Lower leg skin (tissue), 4 donors: ENCODE results near the gene HSD11B2. TPM values are rescaled to one million over a fixed set of nuclear protein-coding genes. Genes with fewer than 3 reads are reported as not detected.
A peak's percentile ranks its signal among the peaks of the same experiment; 100 is the strongest.

Experiments used
- DNase-seq, 2 donors: peaks; one replicate each; pipeline ENCODE4 v3.0.0-alpha.2; 2019; ENCODE audit warnings: low spot score in 2 of 2
- H3K4me3 ChIP-seq: fragments of 200-600 bp; sonication (generic); 2 replicates; pipeline ENCODE4 v1.5.1; 2017; ENCODE audit warnings: mild to moderate bottlenecking, low read depth; ENCODE audit not compliant: poor library complexity, severe bottlenecking
- POLR2A ChIP-seq, 2 donors: fragments of 450-650 bp; IDR thresholded peaks; one replicate each; pipeline ENCODE4 v1.6.1; 2016 to 2017; ENCODE audit warnings: antibody characterized with exemption in 2 of 2, mild to moderate bottlenecking in 1 of 2, moderate library complexity in 1 of 2
- WGBS, 2 donors: methylation state at CpG; one replicate each; pipeline ENCODE4 v1.1.5; 2018; 5-methylcytosine and 5-hydroxymethylcytosine counted together
- intact Hi-C: fragments of 100-400 bp; cut with DNase I; formaldehyde crosslinking; loops from one replicate; pipeline ENCODE4 v1.15.0; 2023; ENCODE audit warnings: low total_unique reads
- total RNA-seq, 4 donors: library from RNA; depleted of rRNA; stranded (reverse); fragments of >200 nt; gene quantifications; one replicate each; pipeline ENCODE4 v1.1.0, GENCODE V29; 2016
- TF ChIP-seq, protein P1 (sequence below), 3 donors: fragments of 450-650 bp; IDR thresholded peaks; one replicate each; pipeline ENCODE4 v1.5.1; 2016; ENCODE audit warnings: antibody characterized with exemption in 3 of 3, mild to moderate bottlenecking in 3 of 3, moderate library complexity in 2 of 3

The HSD11B2 gene
- total RNA-seq, 4 donors from 2014 or later: 63.2 to 121 (median 80.8) TPM

DNA sequence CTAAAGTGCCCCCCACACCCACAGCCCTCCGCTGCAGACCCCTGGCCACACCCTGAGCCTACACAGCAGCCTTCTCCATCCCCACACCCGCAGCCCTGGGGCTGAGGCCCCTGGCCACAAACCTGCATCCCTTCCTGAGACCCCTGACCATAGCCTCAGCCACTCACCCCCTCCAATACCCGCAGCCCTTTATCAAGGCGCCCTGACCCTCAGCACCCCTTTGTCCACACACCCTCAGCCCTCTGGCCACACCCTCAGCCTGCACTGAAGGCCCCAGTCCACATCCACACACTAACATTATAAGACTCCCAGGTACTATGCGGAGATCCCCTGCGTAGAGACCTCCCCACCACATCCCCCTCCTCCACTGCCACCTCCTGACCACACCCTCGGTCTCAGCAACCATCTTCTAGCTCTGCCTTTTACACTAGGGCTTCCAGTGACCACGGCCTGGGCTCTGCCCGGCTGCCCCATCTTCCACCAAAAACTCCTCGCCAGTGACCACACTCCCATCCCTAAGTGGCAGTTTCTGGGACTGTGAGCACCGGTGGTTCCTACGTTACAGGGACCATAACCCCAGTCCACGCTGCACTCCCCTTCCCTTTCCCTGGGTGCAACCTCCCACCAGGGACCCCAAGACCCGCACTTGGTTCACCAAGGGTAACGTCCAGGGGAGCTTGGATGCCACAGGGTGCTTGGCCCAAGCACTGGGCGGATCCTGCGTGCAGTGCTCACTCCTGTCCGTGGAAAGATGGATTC, 38.4 kb upstream of the HSD11B2 start:
- TF ChIP-seq, protein P1, sequence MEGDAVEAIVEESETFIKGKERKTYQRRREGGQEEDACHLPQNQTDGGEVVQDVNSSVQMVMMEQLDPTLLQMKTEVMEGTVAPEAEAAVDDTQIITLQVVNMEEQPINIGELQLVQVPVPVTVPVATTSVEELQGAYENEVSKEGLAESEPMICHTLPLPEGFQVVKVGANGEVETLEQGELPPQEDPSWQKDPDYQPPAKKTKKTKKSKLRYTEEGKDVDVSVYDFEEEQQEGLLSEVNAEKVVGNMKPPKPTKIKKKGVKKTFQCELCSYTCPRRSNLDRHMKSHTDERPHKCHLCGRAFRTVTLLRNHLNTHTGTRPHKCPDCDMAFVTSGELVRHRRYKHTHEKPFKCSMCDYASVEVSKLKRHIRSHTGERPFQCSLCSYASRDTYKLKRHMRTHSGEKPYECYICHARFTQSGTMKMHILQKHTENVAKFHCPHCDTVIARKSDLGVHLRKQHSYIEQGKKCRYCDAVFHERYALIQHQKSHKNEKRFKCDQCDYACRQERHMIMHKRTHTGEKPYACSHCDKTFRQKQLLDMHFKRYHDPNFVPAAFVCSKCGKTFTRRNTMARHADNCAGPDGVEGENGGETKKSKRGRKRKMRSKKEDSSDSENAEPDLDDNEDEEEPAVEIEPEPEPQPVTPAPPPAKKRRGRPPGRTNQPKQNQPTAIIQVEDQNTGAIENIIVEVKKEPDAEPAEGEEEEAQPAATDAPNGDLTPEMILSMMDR (IDR thresholded peaks at IDR 0.05): no peak
- no peak for TF ChIP-seq POLR2A (IDR thresholded peaks at IDR 0.05)
- WGBS, 2 donors: 39 to 43% methylated on average over 17 to 18 of the region's 18 CpGs
- no peak overlapping the region for H3K4me3 ChIP-seq
- peak in 1 of 2 donors; percentile 85 for DNase-seq
- intact Hi-C loops: no loop called here

- no peak within 1 kb of the TSS for H3K4me3 ChIP-seq
- peak; percentile 75 to 97 for DNase-seq
- TF ChIP-seq, protein P1 (IDR thresholded peaks at IDR 0.05): peak in 1 of 3 donors; percentile 54
- TF ChIP-seq POLR2A (IDR thresholded peaks at IDR 0.05): no peak
- intact Hi-C loops: no loop called here
- 0 to 1% methylated on average over 28 to 35 of the region's 56 CpGs for WGBS, 2 donors
Observed at GRCh38 chr16:67393111-67393787, 37.7 kb upstream of the HSD11B2 start, which contains the start of gene TPPP3. TSS of gene TPPP3 (minus strand) at chr16:67393498. CDS start at chr16:67391111, 2,387 bp downstream.

DNA sequence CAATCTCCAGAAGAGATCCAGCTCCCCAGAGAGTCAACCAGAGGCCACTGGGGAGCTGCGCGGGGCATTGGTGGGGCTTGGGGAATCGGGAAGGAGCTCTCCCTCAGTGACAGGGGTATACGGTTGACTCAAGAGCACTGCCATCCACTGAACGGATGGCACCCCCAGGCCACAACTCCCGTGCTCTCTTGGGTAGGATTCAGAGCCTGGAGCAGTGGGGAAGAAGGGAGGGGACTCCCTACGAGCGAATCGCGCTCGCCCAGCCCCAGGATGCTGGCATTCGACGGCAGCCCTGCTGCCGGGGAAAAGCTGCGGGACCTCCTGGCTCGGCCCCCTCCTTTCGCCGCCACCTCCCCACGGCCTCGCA, 37.1 kb upstream of the HSD11B2 start:
- H3K4me3 ChIP-seq: no peak overlapping the region
- intact Hi-C loops: no loop called here
- no peak for TF ChIP-seq POLR2A (IDR thresholded peaks at IDR 0.05)
- TF ChIP-seq, protein P1 (IDR thresholded peaks at IDR 0.05): no peak
- DNase-seq: no peak
- 10 to 13% methylated on average over 13 to 16 of the region's 20 CpGs for WGBS, 2 donors

DNA sequence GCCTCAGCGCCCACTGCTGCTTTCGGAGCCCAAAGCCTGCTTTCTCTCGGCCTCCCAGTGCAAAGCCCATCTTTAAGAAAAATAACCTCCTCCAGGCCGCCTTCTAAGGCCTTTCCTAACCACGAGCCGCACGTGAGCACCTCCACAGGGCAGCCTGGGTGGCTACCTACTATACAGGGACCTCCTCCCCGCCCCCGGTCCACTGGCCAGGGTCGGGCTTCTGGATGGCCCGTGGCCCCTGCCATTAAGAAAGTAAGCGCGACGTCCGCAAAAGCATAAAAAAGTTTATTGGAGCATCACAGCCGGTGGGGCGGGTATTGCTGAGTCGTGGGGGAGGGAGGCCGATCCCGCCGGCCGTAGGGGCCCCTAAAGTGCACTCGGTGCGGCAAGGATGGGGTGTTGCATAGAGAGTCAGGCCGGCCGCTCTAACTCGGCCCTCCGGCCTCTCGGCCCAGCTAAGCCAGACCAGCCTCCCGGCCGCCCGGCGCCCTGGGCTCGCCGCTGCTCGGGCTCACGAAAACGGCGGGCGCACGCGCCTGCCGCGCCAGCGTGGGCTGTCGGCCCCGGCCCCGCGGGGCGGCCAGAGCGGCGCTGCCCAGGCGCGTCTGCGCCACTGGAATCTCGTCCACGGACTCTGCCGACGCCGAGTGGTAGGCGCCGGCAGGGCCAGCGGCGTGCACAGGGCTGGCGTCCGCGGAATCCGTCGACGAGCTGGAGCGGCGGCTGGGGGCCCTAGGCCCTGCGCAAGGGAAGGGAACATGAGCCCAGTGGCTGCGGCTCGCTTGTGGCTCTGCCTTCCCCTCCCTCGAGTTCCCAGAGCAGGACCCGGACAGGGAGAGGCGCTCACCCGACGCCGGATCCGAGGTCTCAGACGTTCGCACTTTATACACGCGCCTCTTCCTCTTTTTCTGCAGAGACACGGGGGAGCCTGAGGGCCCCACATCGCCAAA, 36.5 kb upstream of the HSD11B2 start:
- intact Hi-C loops: no loop called here
- DNase-seq: peak in 1 of 2 donors; percentile 89
- no peak overlapping the region for H3K4me3 ChIP-seq
- WGBS, 2 donors: 50 to 51% methylated on average over 45 to 75 of the region's 88 CpGs
- no peak for TF ChIP-seq POLR2A (IDR thresholded peaks at IDR 0.05)
- TF ChIP-seq, protein P1 (IDR thresholded peaks at IDR 0.05): no peak

DNA sequence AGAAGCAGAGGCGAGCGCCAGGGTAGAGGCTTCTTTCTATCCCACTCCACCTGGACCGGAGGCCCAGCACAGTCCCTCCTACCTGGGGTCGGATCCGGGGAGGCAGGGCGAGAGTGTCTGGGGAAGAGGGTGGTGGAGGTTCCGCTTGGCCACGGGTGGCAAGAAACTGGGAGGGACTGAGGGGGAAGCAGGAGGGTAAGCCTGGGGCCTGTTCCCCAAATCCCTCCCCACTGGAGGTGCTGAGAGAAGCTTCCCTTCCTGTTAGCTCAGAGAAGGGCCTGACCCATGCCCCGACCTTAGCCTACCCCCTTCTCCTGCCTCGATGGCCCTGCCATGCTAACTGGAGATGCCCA, 35.8 kb upstream of the HSD11B2 start:
- intact Hi-C loops: no loop called here
- TF ChIP-seq, protein P1 (IDR thresholded peaks at IDR 0.05): no peak
- TF ChIP-seq POLR2A (IDR thresholded peaks at IDR 0.05): no peak
- H3K4me3 ChIP-seq: no peak overlapping the region
- 60 to 66% methylated on average over 10 of the region's 10 CpGs for WGBS, 2 donors
- DNase-seq: no peak
